ENCODE results near the gene PPM1N. TPM values are rescaled to one million over a fixed set of nuclear protein-coding genes. Genes with fewer than 3 reads are reported as not detected.
A peak's percentile ranks its signal among the peaks of the same experiment; 100 is the strongest.

The PPM1N gene
- total RNA-seq, 4 donors from 2014 or later, result 1.6 to 3.8 (median 3.0) TPM

- TF ChIP-seq EP300 (IDR thresholded peaks at IDR 0.05) (no peak), CTCF (IDR thresholded peaks at IDR 0.05) (no peak), POLR2AphosphoS5 (IDR thresholded peaks at IDR 0.05) (no peak), POLR2A (IDR thresholded peaks at IDR 0.05; ENCODE audit: low read depth) (no peak)
- DNase-seq (ENCODE audit: extremely low spot score), result no peak
- Histone ChIP-seq H3K9me3 (no peaks in the 10 kb centered on the region), H3K36me3 (no peaks in the 10 kb centered on the region), H3K27ac (replicated peaks in 1 of 4) (peak overlapping the region; percentile 94 to 97 (median 96)), H3K4me1 (peaks cover 11 to 28% (median 23%) of the 10 kb centered on the region in 4 donors), H3K27me3 (peaks cover 0 to 9% (median 2%) of the 10 kb centered on the region in 4 donors), H3K4me3 (no peak overlapping the region)
- WGBS, result 80% methylated on average over 6 of the region's 8 CpGs
- intact Hi-C loops (cut with DNase I), result no loop called here
Measured at GRCh38 chr19:45505151-45505995, 7.1 kb downstream of the PPM1N start.

GRCh38 chr19:45505996-45506245, 7.7 kb downstream of the PPM1N start:
- H3K27me3 ChIP-seq, result peaks cover 0 to 5% (median 2%) of the 10 kb centered on the region in 4 donors
- H3K36me3 ChIP-seq, result no peaks in the 10 kb centered on the region
- H3K9me3 ChIP-seq, result no peaks in the 10 kb centered on the region
- 83% methylated on average over 5 of the region's 5 CpGs for WGBS
- peaks cover 14 to 34% (median 29%) of the 10 kb centered on the region in 4 donors for H3K4me1 ChIP-seq
- TF ChIP-seq EP300 (IDR thresholded peaks at IDR 0.05), result no peak
- no peak for TF ChIP-seq POLR2AphosphoS5 (IDR thresholded peaks at IDR 0.05)
- no peak for TF ChIP-seq POLR2A (IDR thresholded peaks at IDR 0.05; ENCODE audit: low read depth)
- no peak for TF ChIP-seq CTCF (IDR thresholded peaks at IDR 0.05)
- no peak for DNase-seq (ENCODE audit: extremely low spot score)
- peak overlapping the region; percentile 94 to 97 (median 96) for H3K27ac ChIP-seq (replicated peaks in 1 of 4)
- intact Hi-C loops (cut with DNase I), result no loop called here
- peak overlapping the region; percentile 84 to 100 (median 96) for H3K4me3 ChIP-seq

GRCh38 chr19:45506246-45506988, 8.2 kb downstream of the PPM1N start:
- Histone ChIP-seq H3K4me3 (peak overlapping the region; percentile 84 to 100 (median 96)), H3K4me1 (peaks cover 14 to 39% (median 34%) of the 10 kb centered on the region in 4 donors), H3K9me3 (no peaks in the 10 kb centered on the region), H3K27me3 (peaks cover 0 to 5% (median 0%) of the 10 kb centered on the region in 4 donors), H3K27ac (replicated peaks in 1 of 4) (peak overlapping the region; percentile 94 to 97 (median 96)), H3K36me3 (no peaks in the 10 kb centered on the region)
- TF ChIP-seq POLR2A (IDR thresholded peaks at IDR 0.05; ENCODE audit: low read depth) (peak; percentile 87), CTCF (IDR thresholded peaks at IDR 0.05) (peak; percentile 41 to 66 (median 51)), EP300 (IDR thresholded peaks at IDR 0.05) (no peak), POLR2AphosphoS5 (IDR thresholded peaks at IDR 0.05) (peak; percentile 88 to 93)
- intact Hi-C loops (cut with DNase I), result no loop called here
- peak; percentile 97 for DNase-seq (ENCODE audit: extremely low spot score)
- 25% methylated on average over 4 of the region's 47 CpGs for WGBS

GRCh38 chr19:45506989-45507871, 9.0 kb downstream of the PPM1N start, which contains the start of gene VASP:
VASP (plus strand) TSS chr19:45507479; CDS start chr19:45507772, 293 bp downstream.
- intact Hi-C loops (cut with DNase I), result no loop called here
- Histone ChIP-seq H3K4me3 (peak within 1 kb of the TSS; percentile 84 to 100 (median 96)), H3K36me3 (no peaks in the 10 kb centered on the region), H3K9me3 (no peaks in the 10 kb centered on the region), H3K27me3 (peaks cover 0 to 5% (median 0%) of the 10 kb centered on the region in 4 donors), H3K27ac (replicated peaks in 1 of 4) (peak within 1 kb of the TSS; percentile 94 to 97 (median 96)), H3K4me1 (peaks cover 22 to 47% (median 42%) of the 10 kb centered on the region in 4 donors)
- TF ChIP-seq POLR2A (IDR thresholded peaks at IDR 0.05; ENCODE audit: low read depth) (peak; percentile 92), EP300 (IDR thresholded peaks at IDR 0.05) (no peak), CTCF (IDR thresholded peaks at IDR 0.05) (no peak), POLR2AphosphoS5 (IDR thresholded peaks at IDR 0.05) (peak; percentile 99 to 100)
- WGBS, result 0% methylated on average over 26 of the region's 65 CpGs
- DNase-seq (ENCODE audit: extremely low spot score), result peak; percentile 94

All from esophagus muscularis mucosa (tissue), 4 donors.